Measurements from ENCODE around the gene UBLCP1. TPM values are rescaled to one million over a fixed set of nuclear protein-coding genes. Genes with fewer than 3 reads are reported as not detected.

The UBLCP1 gene
- total RNA-seq, 1 experiment from 2014 or later: 8.9 TPM

DNA sequence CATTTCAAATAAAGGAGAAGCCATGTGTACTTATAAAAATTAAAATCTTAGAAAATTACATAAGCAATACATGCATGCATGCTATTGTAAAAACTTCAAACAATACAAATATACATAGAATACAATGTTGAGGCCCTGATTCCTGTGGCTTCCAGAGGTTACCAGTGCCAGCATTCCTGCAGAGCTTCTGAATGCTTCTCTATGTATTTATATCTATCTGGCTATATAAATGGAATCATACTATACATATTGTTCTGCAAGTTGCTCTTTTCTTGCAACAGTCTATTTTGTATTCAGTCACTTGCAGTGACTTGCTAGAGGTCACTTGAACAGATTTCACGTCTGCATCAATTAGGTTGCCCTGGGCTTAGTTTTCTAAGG is 70.4 kb downstream of the UBLCP1 start:
- TF ChIP-seq, protein P1, sequence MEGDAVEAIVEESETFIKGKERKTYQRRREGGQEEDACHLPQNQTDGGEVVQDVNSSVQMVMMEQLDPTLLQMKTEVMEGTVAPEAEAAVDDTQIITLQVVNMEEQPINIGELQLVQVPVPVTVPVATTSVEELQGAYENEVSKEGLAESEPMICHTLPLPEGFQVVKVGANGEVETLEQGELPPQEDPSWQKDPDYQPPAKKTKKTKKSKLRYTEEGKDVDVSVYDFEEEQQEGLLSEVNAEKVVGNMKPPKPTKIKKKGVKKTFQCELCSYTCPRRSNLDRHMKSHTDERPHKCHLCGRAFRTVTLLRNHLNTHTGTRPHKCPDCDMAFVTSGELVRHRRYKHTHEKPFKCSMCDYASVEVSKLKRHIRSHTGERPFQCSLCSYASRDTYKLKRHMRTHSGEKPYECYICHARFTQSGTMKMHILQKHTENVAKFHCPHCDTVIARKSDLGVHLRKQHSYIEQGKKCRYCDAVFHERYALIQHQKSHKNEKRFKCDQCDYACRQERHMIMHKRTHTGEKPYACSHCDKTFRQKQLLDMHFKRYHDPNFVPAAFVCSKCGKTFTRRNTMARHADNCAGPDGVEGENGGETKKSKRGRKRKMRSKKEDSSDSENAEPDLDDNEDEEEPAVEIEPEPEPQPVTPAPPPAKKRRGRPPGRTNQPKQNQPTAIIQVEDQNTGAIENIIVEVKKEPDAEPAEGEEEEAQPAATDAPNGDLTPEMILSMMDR (conservative IDR thresholded peaks at IDR 0.05; ENCODE audit: low read depth, low read length): no peak
- TF ChIP-seq EZH2phosphoT487 (IDR thresholded peaks at IDR 0.05; ENCODE audit: borderline replicate concordance, low read length) (no peak), EZH2 (IDR thresholded peaks at IDR 0.05; ENCODE audit: low read length, unreplicated experiment) (no peak)
- no peaks in the 10 kb centered on the region for H4K20me1 ChIP-seq (ENCODE audit: low read length)
- no peak overlapping the region for H3K9ac ChIP-seq (ENCODE audit: low read length)
- no peaks in the 10 kb centered on the region for H3K9me2 ChIP-seq (replicated peaks; ENCODE audit: low read length)
- no peak overlapping the region for H3K4me2 ChIP-seq (ENCODE audit: low read length)
- H3K9me3 ChIP-seq (ENCODE audit: low read length): no peaks in the 10 kb centered on the region
- intact Hi-C loops (cut with micrococcal nuclease): loop anchor here (5.0 to 10.0 kb wide), 3 partner anchors 109 to 571 kb away; no protein-coding TSS in a partner anchor
- H3K27me3 ChIP-seq (ENCODE audit: low read length): no peaks in the 10 kb centered on the region
- ChIA-PET CTCF (no interaction called here), POLR2A (ENCODE audit: unreplicated experiment) (interaction anchor here (0.6 kb wide), 1 partner anchor 176 kb away, joined by 3 read pairs; no protein-coding TSS in a partner anchor)
- no peaks in the 10 kb centered on the region for H3F3A ChIP-seq (ENCODE audit: low read length, unreplicated experiment)
- ATAC-seq: no peak
- BruUV-seq (replicated peaks): no TSS peak
- no peak overlapping the region for H2AFZ ChIP-seq (ENCODE audit: low read length)
- no peaks in the 10 kb centered on the region for H3K79me2 ChIP-seq (ENCODE audit: low read length)
- peaks cover 19% of the 10 kb centered on the region for H3K4me1 ChIP-seq (ENCODE audit: insufficient read depth, low read length)
- no peak overlapping the region for H3K27ac ChIP-seq (ENCODE audit: low read length)
- no peak for DNase-seq
- H3K36me3 ChIP-seq (ENCODE audit: low read depth, low read length): no peaks in the 10 kb centered on the region
- no peak overlapping the region for H3K4me3 ChIP-seq (ENCODE audit: low read length)

Other genes starting within 250 kb of the UBLCP1 start
- 0.29 and 1.3 TPM in 2 replicates for gene EBF1, start 163.4 kb upstream of the UBLCP1 start, total RNA-seq (2014; rRNA removed)
- gene RNF145, start 53.7 kb upstream of the UBLCP1 start, total RNA-seq (2014; rRNA removed): 13.7 and 21.8 TPM in 2 replicates
- not detected in 2 replicates for gene IL12B, start 67.2 kb downstream of the UBLCP1 start, total RNA-seq (2014; rRNA removed)